Prostate gland (tissue), 2 donors: Measurements from ENCODE around the gene CDC42SE1. TPM values are rescaled to one million over a fixed set of nuclear protein-coding genes. Genes with fewer than 3 reads are reported as not detected.

ENCODE experiments used
- DNase-seq: peaks from one replicate; pipeline ENCODE4 v3.0.0-alpha.2; 2019; ENCODE audit warnings: low spot score
- H3K27ac ChIP-seq, 2 donors: fragments of 200-600 bp; sonication (generic); 2 replicates each; pipeline ENCODE4 v1.5.1; 2017 to 2019
- H3K27me3 ChIP-seq: fragments of 200-600 bp; sonication (generic); replicated peaks from 2 replicates; pipeline ENCODE4 v1.5.1; 2019; ENCODE audit not compliant: insufficient read depth
- H3K36me3 ChIP-seq, 2 donors: fragments of 200-600 bp; sonication (generic); 1 replicate in 1 of 2; 2 replicates in 1 of 2; pipeline versions ENCODE4 v1.5.1 to v1.8.1; 2017 to 2019
- H3K4me1 ChIP-seq: fragments of 200-600 bp; sonication (generic); replicated peaks from 2 replicates; pipeline ENCODE4 v1.5.1; 2019
- H3K4me3 ChIP-seq, 2 donors: fragments of 200-600 bp; sonication (generic); 2 replicates each; pipeline ENCODE4 v1.5.1; 2017 to 2019
- H3K9me3 ChIP-seq: fragments of 200-600 bp; sonication (generic); 2 replicates; pipeline ENCODE4 v1.5.1; 2017
- POLR2A ChIP-seq: fragments of 450-650 bp; IDR thresholded peaks from one replicate; pipeline ENCODE4 v1.6.1; 2016; ENCODE audit warnings: antibody characterized with exemption, mild to moderate bottlenecking
- POLR2AphosphoS5 ChIP-seq: sonication (generic); formaldehyde crosslinking; IDR thresholded peaks from one replicate; pipeline ENCODE4 v1.6.1; 2017; ENCODE audit warnings: antibody characterized with exemption
- WGBS: methylation state at CpG from one replicate; pipeline ENCODE4 v1.1.5; 2018; 5-methylcytosine and 5-hydroxymethylcytosine counted together
- intact Hi-C: fragments of 100-400 bp; cut with DNase I; formaldehyde crosslinking; loops from one replicate; pipeline ENCODE4 v1.14.2; 2022
- total RNA-seq, 2 donors: library from RNA; depleted of rRNA; stranded (reverse); fragments of >200 nt; gene quantifications; one replicate each; pipeline ENCODE4 v1.1.0, GENCODE V29; 2016
- TF ChIP-seq, protein P1 (sequence below), 4 experiments: fragments of 200-600 bp in 2 of 4; fragments of 450-650 bp in 2 of 4; sonication (generic) in 2 of 4; IDR thresholded peaks; 1 replicate in 3 of 4; 2 replicates in 1 of 4; pipeline ENCODE4 v1.5.1; 2016 to 2019; ENCODE audit warnings: antibody characterized with exemption in 4 of 4, mild to moderate bottlenecking in 2 of 4, moderate library complexity in 2 of 4

Gene CDC42SE1
- total RNA-seq, 2 donors from 2014 or later, result 66.6 to 67.4 TPM

DNA sequence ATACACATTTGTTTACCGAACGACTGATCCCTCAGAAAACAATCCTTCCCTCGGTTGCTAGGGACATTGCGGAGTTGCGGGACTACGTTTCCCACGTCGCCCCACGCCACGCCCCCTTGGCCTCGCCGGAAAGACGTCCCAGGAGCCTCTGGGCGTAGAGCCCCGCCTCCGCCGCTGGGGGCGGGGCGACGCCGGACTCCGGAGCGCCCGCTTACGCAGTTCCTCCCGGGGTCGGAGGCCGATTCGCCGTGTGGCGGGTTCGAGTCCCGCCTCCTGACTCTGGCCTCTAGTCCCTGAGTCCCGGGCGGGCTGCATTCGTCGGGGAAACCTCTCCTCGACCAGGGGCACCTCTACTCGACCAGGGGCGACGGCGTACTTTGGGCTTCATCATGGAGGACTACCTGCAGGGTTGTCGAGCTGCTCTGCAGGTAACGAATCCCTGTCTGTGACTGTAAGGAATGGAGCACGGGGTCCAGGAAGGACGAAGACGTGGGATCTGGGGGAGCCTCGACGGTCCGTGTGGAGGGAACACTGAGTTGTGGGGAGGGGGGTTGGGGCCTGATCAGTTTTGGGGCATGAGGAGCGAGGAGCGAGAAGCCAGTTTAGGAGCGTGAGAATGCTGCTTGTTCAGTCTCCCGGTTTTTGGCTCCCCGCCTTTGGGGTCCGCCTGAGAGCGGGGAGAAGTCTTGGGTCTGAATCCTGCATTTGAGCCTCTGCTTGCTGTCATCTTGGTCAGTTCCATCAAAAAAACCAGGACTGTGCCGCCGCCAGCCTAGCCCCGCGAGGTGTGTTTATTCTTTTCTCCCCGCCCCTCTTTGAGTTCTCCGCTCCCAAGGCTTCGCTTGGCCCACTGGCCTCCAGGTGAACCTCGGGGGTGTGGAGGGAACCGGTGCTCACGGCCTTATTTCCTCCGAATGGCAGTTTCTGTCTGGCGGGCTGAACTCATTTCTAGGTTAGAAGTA is 50.9 kb downstream of the CDC42SE1 start, which contains the start of gene PRUNE1:
TSS of gene PRUNE1 (plus strand) at position 206 of the 962 bp plus-strand sequence. CDS start at position 390, 184 bp downstream.
- DNase-seq, result peak; percentile 93
- H3K27ac ChIP-seq, result peak within 1 kb of the TSS; percentile 91 to 96
- H3K9me3 ChIP-seq, result no peaks in the 10 kb centered on the region
- WGBS, result under 1% methylated on average over 66 of the region's 69 CpGs
- H3K4me1 ChIP-seq, result peaks cover under 1% of the 10 kb centered on the region
- H3K27me3 ChIP-seq, result no peaks in the 10 kb centered on the region
- intact Hi-C loops, result no loop called here
- H3K4me3 ChIP-seq, result peak within 1 kb of the TSS; percentile 61 to 72
- H3K36me3 ChIP-seq, result no peaks in the 10 kb centered on the region
- TF ChIP-seq POLR2AphosphoS5 (peak; percentile 94), POLR2A (peak; percentile 76)
- TF ChIP-seq, protein P1, sequence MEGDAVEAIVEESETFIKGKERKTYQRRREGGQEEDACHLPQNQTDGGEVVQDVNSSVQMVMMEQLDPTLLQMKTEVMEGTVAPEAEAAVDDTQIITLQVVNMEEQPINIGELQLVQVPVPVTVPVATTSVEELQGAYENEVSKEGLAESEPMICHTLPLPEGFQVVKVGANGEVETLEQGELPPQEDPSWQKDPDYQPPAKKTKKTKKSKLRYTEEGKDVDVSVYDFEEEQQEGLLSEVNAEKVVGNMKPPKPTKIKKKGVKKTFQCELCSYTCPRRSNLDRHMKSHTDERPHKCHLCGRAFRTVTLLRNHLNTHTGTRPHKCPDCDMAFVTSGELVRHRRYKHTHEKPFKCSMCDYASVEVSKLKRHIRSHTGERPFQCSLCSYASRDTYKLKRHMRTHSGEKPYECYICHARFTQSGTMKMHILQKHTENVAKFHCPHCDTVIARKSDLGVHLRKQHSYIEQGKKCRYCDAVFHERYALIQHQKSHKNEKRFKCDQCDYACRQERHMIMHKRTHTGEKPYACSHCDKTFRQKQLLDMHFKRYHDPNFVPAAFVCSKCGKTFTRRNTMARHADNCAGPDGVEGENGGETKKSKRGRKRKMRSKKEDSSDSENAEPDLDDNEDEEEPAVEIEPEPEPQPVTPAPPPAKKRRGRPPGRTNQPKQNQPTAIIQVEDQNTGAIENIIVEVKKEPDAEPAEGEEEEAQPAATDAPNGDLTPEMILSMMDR (IDR thresholded peaks at IDR 0.05), result peak in 3 of 4 experiments; percentile 15 to 68 (median 37)

DNA sequence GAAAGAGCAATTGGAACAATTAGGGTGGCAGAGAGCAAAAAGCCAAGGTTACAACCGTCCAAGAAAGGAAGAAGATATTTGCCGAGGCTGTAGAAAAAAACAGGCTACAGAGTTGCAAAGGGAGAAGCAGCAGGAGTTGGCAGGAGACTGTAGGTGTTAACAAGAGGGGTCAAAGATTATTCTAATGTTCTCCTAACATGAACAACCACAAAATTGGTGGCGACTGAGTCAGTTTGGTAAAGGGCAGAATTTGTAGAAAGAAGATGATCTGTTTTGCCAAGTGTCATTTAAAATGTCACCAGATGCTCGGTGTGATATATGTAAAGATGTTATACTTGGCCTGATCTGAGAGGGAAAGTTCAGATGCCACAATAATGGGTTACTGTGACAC is 51.6 kb downstream of the CDC42SE1 start:
- intact Hi-C loops, result no loop called here
- TF ChIP-seq POLR2A (no peak), POLR2AphosphoS5 (no peak)
- TF ChIP-seq, protein P1 (IDR thresholded peaks at IDR 0.05), result no peak
- no peak for DNase-seq
- no peaks in the 10 kb centered on the region for H3K36me3 ChIP-seq
- peak overlapping the region; percentile 61 to 72 for H3K4me3 ChIP-seq
- no peaks in the 10 kb centered on the region for H3K27me3 ChIP-seq
- 11% methylated on average over 4 of the region's 4 CpGs for WGBS
- H3K27ac ChIP-seq, result peak overlapping the region; percentile 91 to 96
- peaks cover 7% of the 10 kb centered on the region for H3K4me1 ChIP-seq
- H3K9me3 ChIP-seq, result no peaks in the 10 kb centered on the region

DNA sequence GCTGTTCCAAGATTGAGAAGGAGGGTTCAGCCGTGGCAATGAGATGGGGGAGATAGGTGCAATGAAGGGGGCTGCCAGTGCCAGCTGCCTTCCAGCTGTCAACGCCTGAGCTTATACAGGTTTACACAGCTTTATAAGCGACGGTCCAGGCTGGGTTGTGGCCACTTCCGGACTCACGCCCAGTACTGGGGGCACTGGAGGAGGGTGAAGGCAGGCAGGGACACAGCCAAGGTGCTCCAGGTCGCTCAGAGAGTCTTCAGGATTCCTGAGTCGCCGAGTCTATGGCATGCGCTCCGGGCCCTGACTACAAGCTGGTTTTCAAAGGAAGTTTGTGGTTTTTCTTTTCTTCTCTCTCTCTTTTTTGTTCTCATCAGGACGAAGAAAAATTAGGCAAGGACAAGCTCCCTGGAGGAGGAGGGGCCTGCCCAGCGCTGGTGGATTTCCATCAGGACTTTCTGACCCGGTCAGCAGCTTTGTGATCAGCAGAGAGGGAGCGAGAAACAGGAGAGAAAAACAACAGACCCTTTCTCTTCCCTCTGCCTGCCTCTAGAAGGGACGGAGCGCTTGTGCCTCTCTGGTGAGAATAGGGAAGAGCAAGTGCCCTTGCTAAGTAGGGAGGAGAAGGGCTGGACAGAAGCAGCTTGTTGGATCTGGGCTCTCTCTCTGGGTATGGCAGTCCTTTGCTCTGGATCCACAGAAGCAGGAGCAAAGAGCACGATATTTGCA is 52.9 kb downstream of the CDC42SE1 start, which contains the start of gene MINDY1:
TSS of gene MINDY1 (minus strand) at position 576 of the 726 bp plus-strand sequence. CDS start 4,285 bp downstream, outside the sequence.
- WGBS, result 2% methylated on average over 18 of the region's 18 CpGs
- no peaks in the 10 kb centered on the region for H3K9me3 ChIP-seq
- no peaks in the 10 kb centered on the region for H3K27me3 ChIP-seq
- intact Hi-C loops, result no loop called here
- DNase-seq, result peak; percentile 70
- peaks cover 7% of the 10 kb centered on the region for H3K4me1 ChIP-seq
- H3K27ac ChIP-seq, result peak within 1 kb of the TSS; percentile 91 to 96
- TF ChIP-seq, protein P1 (IDR thresholded peaks at IDR 0.05), result peak in 2 of 4 experiments; percentile 54 to 62
- TF ChIP-seq POLR2AphosphoS5 (peak; percentile 76), POLR2A (peak; percentile 39)
- H3K4me3 ChIP-seq, result peak within 1 kb of the TSS; percentile 33 to 48
- H3K36me3 ChIP-seq, result no peaks in the 10 kb centered on the region

- no peak for DNase-seq
- no peak for TF ChIP-seq POLR2AphosphoS5
- TF ChIP-seq POLR2A, result no peak
- TF ChIP-seq, protein P1 (IDR thresholded peaks at IDR 0.05), result no peak
- Histone ChIP-seq H3K36me3 (no peaks in the 10 kb centered on the region), H3K9me3 (no peaks in the 10 kb centered on the region), H3K27me3 (no peaks in the 10 kb centered on the region), H3K4me3 (peak overlapping the region; percentile 33 to 48), H3K4me1 (peaks cover 7% of the 10 kb centered on the region), H3K27ac (peak overlapping the region; percentile 91 to 96)
- intact Hi-C loops, result no loop called here
- 5% methylated on average over 4 of the region's 4 CpGs for WGBS
These were observed 53.6 kb downstream of the CDC42SE1 start for GRCh38 chr1:151005729-151006319.
